NCI-H510A treated with DMSO at 0.1 percent for 48 hours (cell line): ENCODE data around the gene RERE.

ENCODE experiments used
- DNase-seq: peaks from one replicate; lab custom pipeline; 2025; lab: John Stamatoyannopoulos, UW

The RERE gene

DNA sequence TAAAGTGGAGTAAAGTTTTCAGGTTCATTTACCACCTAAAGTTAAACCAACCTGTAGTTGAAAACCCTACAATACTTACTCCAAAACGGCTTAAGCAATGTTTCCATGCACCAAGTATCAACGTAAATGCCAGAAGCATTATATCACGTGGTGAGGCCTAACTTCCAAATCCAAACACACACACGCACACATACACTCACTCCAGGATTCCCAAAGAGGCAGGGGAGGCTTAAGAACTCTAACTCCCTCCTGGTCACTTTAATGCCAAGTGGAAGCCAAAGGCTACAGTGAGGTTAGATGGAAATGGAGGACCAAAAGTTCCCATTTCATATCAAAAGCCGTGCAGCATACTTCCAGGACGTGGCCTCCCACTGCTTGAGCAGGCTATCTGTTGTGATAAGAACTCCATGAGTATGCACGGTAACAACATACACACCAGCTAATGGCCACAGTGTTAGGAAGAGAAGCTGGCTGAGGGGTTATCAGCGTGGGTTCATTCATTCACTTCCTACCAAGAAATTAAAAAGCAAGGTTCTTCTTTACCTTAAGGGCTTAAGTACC lies 275.4 kb downstream of the RERE start:
- DNase-seq: no peak

DNA sequence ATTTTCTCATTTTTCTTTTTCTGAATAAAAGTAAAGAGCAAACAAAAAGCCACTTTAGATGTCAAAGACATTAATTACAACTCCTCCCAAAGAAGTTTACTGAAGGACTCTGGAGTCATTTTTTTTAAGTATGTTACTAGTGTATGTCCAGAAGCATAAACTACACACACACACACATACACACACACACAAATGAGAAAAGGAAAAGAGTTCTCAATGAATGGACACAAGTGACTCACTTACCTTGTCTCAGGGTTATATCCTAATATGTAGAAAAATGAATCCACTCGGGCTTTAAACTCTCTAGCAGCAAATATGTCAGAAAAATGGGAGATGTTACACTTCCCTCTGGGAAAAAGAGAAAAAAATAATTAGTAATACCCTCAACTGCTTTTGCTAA lies 276.5 kb downstream of the RERE start:
- no peak for DNase-seq

DNA sequence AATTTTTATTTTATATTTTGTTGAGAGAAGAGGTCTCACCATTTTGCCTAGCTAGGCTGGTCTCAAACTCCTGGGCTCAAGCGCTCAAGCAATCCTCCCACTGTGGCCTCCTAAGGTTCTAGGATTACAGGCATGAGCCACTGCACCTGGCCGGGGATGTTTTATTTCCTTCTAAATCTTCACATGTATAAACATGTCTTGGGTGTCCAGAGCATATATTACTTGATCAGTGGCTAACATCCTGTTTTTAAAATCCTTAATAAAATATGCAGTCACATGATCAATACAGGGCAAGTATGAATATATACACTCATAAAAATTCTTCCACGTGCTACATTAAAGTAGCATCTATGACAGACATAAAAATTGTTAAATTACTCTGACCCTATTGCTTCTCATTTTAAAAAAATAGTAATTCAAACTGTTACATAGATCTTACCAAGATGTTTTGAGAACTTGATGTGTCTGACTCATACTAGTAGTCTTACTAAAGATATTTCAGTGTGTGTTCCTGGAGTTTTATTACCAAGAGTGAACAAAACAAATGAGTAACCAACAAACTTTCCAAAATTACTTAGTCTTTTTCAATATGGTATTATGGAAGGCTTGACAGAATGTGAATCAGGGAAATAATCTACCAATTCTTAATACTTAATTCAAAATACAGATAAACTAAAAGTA lies 277.0 kb downstream of the RERE start:
- DNase-seq: peak; percentile 65

DNA sequence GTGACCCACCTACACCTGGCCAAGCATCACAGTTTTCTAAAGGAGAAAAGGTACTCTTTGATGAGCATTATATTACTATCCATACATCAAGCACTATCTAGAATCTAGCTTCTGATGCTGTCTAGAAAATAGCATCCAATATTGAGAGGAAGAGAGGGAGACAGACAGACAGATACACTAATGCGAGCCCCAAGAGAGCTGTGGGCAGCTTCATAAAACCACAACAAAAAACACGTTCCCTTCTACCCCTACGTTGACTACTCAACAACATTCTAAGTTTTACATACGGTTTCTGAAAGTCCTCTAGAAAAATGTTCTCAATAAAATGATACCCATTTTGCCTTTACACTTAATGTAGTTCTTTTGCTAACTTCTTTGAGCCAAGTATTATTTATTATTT lies 277.8 kb downstream of the RERE start:
- no peak for DNase-seq

DNA sequence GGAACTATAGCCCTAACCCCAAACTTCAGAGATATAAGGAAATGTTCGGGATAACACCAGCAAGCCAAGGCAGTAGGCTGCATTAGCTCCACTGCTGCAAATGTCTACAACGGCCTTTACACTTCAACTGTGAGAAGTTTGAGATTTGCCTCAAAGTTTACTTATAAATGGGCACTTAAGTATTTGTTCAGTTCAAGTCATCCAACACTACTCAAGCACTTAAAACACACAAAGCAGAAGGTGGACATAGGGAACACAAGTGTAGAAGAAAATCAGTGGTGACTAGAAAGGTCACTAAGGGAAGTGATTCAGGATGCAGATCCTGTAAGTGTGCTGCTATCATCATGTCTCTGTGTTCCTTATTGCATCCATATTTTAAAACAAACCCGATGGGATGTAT lies 278.9 kb downstream of the RERE start:
- no peak for DNase-seq

DNA sequence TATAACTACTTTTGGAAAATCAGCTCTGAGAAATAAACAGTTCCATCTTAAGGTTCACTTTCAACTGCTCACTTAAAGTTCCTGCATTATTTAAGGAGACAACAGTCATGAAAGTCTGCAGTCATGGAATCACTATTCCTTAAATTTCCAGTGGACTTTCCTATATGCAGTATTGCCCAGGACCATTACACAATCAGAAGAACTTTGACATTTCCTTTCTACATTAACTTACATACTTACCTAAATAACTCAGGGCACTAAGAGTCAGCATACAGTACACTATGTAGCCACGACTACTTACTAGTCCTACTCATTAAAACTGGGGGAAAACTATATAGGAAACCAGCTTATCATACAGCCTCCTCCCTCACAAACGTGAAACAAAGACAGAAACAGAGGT lies 279.4 kb downstream of the RERE start:
- DNase-seq: no peak

DNA sequence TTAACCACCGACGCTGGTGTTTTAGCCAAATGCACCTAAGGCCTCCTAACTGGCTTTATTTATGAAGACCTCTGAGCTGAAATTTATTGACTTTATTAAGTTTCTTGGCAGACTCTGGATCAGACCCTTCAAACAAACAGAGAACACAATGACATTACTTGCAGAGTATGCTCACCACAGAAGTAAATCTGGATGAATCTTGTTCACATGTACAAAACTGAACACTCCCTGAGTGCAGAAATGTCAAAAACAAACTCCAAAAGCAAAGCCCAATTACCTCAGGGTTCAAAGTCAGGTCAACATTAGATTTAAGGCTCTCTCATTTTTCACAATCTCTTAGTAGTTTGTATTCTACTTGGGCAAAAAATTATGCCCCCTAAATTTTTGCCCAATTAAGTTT lies 280.9 kb downstream of the RERE start:
- DNase-seq: no peak

DNA sequence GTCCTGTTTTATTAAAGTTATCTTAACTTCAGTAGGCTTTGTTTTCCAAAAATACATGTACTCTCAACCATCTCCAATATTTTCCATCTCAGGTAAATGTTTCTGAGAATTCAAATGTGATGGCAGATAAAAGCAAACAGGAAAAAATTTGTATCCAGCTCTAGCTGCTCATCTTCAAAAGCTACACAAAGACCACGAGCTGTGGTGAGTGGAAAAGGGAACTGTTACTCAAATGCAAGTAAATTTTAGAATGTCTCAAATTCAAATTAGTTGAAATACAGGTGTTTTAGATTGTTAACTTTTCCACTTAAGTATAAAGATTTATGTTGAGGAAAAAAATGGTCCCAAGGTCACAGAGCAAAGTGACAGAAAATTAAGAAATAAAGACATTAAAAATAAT lies 283.5 kb downstream of the RERE start:
- DNase-seq: no peak

DNA sequence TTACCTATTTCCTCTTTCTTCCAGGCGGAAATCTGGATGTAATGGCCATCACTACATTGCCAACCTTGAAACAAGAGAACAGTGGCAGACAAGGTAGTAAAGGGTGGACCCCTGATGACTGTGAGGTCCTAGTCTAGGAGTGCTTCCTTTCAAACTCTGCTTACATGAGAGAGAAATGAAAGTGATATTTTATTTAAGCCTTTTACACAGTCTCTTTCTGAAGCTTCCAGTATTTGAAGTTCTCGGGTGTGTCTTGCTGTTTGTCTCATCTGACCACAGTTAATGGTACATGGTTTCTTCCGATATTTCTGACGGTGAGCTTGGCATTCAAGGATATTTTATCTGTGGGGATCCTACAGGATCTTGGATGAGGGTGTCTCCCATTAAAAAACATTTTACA lies 284.3 kb downstream of the RERE start:
- DNase-seq: no peak

DNA sequence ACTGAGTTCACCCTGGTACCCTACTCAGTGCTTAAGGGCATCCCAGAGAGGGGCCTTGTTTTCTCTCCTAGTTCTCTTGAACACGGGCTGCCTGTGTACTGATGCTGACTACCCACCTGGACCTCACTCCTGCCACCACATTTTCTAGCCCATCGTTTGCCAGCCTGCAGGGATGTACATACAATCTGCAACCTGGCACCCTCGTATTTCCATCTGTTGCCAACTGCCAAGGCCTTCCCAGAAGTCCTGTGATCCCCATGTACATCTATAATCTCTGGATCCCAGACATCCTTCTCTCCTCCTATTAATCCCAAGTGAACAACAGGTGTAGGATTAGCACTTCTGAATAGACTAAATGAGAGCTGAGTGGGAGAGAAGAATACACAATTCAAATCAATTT lies 287.5 kb downstream of the RERE start:
- DNase-seq: no peak

DNA sequence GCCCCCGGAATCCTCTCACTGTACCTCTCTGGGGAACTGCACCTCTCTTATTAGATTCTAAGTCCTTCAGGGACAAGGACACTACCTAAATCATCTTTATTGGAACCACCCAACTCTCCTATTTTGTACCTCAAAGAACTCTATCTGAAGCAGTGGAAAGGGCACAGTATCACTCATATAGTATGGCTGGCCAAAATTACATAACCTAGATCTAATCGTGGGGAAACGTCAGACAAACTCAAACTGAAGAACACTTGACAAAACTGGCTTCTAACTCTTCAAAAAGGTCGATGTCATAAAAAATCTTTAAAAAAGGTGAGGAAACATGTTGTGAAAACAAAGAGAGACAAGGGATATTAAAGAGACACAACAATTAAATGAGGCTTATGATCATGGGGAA lies 289.5 kb downstream of the RERE start:
- no peak for DNase-seq

DNA sequence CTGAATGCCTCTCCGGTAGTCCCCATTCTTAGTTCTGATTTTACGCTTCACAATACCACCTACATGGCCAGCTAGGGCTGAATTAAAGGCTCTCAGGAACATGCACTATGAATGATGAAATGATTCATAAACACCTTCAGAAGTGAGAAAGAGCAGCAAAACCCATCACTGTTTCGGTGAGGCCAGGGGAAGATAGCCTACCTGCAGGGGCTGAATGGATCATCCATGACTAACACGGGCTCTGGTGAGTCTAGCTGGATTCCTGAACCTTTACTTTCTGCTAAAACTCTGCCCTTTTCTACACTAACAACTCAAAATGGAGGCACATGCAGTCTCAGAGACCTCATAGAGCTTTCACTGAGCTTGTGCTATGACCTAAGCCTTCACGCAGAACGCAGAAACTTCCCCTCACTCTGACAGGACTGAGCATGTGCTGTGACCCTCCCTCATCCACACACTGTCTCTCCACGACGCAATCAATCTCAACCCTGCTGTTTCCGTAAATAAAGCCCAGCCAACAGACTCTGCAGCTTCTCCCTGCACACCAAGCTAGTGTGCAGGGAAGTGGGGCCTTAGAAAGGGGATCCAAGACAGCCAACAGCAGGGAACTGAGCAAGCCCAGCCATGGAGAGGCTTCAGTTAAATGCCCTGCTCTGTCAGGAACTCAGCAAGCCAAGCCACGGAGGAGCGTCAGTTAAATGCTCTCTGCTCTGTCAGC lies 291.7 kb downstream of the RERE start:
- DNase-seq: peak; percentile 100

DNA sequence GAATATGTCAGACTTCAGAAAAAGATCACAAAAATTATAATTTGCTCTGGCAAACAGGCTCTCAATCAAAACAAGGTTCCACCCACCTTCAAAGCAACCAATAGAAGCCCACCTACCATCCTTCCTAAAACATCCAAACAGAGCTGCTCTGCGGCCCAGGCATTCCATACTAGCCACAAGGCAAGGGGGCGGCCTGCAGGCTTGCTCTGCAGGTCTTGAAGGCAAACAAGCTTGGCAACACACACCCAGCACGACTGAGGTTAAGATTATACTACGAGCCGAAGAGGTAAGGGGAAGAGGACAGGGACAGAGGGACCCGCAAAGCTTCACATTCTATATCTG lies 292.3 kb downstream of the RERE start:
- no peak for DNase-seq

DNA sequence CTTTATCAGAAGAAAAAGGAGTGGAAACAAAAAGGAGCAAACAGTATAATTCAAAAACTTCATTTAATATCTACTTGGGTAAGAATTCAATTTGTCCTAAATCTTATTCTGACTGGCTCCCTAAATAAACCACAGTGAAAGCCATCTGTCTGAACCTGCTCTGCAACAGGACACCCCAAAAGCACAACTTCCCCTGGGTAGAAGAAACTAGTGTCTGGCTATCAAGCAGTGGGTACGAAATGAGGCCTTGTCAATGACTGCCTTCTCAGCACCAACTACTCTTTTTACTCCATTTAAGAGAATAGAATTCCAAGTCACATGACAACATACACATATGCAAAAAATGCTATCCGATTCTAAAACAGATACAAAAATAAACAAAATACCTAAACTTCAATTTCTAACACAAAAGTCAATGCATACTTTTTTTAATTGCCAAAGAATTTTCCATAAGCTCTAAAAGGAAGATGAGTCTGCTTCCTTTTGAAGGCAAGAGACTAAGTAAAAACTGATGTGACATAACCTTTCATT lies 292.7 kb downstream of the RERE start:
- no peak for DNase-seq

DNA sequence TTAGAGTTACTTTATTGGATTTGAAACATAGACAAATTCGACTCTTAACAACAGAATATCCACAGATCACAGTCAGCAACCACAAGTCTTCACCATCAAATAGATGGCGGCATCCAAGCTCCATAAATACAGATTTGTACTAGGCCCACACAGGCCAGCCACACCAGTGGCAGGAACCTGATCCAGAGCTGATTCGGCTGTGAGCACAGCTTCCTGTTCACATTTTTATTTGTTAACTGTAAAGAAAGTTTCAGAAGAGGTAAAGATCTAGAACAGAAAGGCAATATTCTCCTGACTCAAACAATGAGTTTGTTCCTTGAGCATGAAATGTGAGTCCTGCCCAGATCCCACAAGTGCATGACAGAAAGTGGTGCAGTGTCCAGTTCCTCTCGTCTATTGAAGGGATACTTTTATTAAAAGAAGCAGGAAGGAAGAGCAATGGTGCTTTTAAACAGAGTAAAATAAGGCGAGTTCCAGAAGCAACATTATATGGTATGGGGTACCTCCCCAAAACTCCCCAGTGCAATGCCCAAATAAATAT lies 293.7 kb downstream of the RERE start:
- DNase-seq: no peak

DNA sequence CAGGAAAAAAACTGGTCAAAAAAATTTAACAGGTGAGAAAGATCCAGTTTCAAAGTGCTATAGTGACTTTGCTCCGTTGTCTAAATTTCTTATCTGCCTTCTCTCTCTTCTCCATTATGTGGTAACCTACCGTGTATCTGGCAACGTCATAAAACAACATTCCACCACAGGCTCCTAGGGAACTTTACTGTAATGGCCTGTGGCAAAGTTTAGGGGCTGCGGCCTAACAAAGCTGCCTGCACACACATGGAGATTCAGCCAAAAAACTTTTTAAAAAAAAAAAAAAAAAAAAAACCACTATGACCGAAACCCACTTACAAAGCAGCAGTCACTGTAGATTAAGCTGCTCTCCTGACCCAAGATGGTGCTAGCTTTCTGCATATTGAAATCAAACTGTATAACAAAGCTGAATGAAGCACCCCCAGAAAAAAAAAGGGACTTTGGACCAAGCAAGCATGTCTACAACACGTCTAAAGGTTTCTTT lies 296.9 kb downstream of the RERE start:
- no peak for DNase-seq

DNA sequence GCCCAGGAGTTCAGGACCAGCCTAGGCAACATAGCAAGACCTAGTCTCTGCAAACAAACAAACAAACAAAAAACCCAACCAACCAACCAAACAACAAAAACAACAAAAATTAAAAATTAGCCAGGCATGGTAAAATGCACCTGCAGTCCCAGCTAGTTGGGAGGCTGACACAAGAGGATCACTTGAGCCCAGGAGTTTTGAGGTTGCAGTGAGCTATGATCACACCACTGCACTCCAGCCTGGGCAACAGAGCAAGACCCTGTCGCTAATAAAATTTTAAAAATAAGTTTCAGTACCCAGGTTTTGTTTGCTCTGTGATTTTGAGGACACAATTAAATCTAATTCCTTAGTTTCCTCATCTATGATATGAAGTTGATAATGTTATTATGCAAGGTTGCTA lies 298.3 kb downstream of the RERE start:
- DNase-seq: no peak

DNA sequence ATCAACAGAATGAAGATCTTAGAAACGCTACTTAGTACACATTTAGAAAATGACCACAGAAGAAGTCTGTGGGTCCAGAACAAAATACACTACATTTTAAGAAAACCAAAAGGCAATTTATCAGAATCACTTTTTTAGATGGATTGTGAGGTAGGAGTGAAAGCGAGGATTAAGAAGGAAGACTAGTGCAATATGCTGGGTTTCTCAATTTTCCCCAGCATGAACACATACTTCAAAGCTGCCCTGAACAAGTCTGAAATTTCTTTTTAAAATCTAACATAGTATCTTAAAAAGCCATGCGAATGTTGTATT lies 299.0 kb downstream of the RERE start:
- no peak for DNase-seq

DNA sequence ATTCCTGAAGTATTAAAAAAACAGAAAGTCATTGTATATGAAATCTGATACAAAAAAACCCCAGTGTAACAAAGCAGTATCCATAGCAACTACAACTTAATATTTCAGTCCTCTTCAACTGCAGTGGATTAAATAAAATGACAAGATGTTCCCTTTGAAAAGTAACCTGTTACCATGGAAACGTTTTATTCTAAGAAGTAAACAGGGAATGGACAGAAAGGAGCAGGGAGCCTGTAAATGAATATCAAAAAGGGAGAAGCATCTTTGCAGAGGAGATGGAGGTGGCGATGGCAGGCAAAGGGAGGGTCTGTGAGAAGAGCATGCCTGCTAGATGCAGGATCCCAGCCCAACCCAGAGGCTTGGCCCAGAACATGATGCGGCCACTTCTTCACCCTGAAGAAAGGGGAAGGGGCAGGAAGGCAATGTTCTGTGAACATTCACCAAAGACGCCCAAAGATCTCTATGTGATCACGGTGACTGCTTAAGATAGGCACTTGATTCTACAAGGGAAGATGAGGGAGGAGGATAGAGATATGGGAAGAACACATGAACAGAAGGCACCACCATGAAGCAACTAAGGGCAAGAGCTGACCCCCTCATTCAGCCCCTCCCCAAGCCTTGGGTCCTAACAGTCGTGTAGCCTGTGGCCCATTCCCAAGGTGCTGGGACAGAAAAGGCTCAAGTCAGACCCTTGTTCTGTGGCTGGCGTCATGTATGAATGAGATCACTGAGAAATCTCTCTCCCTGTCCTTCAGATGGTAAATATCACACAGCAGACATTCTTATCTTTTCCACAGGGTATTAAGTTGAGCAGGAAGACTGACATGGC lies 299.6 kb downstream of the RERE start:
- no peak for DNase-seq

DNA sequence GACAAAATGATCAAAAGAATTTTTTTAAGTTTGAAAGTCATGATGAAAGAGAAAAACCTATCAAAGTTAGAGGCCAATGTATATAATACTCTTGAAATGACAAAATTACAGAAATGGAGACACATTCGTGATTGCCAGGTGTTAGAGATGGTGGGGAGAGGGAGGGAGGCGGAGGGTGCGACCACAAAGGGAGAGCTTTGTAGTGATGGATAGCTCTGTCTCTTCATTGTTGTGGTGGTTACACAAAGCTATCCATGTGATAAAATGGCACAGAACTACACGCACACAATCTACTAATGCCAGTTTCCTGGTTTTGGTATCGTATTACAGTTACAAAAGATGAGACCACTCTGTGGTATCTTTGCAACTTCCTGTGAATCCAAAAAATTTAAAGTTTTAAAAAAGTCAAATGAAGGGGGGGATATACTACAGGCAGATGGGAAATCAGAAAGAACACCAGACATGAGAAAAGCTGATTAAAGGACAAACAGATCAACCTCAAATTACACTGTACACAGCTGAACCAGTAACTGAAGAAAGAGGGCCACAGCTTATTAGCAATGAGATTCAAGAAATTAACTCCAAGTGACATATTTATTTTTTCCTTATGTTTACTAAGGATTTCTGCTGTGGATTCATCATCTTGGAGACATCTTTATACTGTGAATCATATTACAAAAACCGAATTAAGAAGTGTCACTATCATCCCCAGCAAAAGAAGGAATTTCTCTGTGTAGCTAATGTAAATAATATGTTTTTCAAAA lies 300.5 kb downstream of the RERE start:
- DNase-seq: peak; percentile 86

DNA sequence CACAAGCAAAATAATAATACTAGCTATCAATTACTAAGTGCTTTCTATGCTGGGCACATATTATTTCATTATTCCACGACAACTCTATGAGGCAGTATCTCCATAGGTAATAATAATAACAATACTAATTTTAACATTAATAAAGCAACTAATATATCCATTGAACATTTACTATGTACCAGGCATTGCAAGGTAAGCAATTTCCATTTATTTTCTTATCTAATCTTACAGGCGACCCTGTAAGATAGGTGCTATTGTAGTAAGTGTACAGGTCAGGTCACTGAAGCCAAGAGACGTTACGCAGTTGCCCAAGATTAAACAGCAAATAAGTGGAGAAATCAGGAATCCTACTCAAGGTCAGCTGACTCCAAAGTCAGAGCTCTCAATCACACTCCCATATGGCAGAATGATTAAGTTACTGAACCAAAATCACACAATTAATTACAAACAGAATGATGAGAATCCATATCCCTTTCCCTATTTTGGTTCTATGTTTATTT lies 301.1 kb downstream of the RERE start:
- DNase-seq: no peak
